NCI-H146 (cell line): ENCODE measurements around the gene TBX15.
"Not testable (repeated sequence)": the region's sequence is repeated elsewhere in the genome, so short reads cannot be mapped to it uniquely, and the experiment has no call there.

Experiments used
- DNase-seq: peaks from one replicate; lab custom pipeline; 2025; lab: John Stamatoyannopoulos, UW

Gene TBX15

DNA sequence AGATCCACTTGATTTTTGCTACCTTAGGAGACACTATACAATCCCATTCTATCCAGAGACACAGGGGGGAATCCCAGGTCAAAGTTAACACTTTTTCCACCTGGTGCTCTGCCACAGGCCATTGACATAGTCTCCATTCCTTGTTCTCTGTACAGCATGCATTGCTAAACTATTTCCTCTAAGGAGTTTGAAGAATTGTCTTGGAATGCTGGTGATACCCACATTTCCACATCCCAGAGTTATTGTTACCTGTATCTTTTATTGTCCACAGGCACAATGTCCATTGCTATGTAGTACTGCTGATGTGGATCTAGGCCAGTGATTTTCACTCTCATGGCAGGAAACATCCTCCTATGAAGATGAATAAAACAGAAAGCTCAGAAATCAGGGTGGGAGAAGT lies 61.9 kb downstream of the TBX15 start:
- DNase-seq = no peak

DNA sequence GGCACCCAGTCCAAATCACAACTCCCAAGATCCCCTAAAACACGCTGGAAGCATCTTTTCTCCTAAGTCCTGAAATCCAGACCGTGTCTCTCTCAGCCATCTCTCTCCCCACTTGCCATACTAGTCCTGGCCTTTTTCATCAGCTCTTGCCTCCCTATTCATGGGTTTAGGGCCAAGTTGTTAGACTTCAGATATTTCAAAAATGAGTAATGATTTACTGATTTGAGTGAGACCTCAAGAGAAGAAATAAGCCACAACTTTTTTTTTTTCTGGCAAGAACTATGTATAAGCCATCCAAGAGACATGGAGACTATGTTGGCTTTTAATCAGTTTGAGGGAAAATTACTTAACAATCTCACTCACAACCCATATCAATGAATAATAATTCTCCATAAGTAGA lies 62.5 kb downstream of the TBX15 start:
- no peak for DNase-seq

DNA sequence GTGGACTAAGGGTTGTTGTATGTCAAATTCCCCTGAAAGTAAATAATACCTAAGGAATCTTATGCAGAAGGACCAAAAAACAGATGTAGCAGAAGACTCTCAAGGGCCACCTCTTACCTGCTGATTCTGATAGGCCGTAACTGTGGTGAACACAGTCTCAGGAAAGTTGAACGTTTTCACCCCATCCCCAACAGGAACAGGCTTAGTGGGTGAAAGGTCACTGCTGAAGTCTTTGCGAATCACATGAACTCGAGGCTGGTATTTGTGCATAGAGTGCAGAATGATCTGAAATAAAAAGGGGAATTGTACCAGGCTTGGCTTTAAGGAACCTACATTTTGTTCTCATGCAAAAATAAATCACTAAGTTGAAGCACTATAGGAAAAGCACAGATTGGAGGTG lies 64.8 kb downstream of the TBX15 start:
- DNase-seq = no peak

DNA sequence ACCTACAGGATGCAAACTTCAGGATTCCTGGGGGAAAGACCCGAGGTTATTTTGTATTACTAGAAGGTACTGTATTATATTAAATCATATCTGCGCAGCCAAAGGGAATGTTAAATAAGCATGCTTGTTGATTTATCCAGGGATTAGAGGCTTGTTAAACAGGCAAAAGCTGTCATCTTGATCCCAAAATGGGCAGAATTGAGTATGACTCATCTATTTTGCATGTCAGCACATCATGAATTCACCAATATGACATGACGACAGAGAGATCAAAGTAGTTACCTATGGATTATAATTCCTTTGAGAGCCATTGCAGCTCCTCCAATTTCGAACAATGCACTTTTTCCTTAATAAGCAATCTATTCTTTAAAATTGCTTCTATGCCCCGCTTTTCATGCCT lies 66.1 kb downstream of the TBX15 start:
- no peak for DNase-seq

DNA sequence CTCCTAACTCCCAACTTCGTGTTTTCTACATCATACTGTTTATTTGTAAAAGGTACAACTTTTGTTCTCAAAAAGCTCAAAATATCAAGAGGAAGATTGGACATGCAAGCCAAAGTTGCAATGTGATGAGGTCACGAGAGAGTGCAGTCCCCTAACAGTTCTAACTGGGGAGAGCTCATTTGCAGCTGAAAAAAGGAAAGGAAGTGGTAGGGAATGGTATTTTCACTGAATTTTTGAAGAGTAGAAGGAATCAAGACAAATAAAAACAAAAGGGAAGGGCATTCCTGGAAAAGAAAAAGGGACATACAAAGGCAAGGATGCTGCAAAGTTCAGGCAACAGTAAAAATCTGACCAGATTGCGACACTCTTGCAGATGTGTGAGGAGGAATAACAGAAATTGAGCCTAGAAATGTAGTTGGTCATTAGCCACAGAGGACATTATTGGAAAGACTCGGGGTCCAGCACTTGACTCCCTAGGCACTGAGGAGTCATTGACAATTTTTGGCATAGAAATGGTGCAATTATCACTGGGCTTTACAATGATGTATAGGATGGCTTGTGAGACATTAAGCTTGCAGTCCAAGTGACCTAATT lies 67.9 kb downstream of the TBX15 start:
- DNase-seq = no peak

DNA sequence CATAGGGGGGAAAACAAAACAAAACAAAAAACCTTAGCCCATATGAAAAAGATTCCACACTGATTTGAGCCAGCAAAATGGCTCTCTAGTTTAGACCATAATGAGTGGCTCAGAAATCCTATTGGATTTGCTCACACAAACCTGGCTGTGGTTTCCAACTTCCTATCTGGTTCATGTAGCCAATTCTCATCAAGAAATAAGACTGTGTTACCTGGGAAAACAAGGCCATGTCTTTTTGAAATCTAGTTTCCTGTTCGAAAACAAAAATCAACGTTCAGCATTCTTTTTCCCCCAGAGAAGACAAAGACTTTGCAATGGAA lies 69.2 kb downstream of the TBX15 start:
- DNase-seq = no peak

DNA sequence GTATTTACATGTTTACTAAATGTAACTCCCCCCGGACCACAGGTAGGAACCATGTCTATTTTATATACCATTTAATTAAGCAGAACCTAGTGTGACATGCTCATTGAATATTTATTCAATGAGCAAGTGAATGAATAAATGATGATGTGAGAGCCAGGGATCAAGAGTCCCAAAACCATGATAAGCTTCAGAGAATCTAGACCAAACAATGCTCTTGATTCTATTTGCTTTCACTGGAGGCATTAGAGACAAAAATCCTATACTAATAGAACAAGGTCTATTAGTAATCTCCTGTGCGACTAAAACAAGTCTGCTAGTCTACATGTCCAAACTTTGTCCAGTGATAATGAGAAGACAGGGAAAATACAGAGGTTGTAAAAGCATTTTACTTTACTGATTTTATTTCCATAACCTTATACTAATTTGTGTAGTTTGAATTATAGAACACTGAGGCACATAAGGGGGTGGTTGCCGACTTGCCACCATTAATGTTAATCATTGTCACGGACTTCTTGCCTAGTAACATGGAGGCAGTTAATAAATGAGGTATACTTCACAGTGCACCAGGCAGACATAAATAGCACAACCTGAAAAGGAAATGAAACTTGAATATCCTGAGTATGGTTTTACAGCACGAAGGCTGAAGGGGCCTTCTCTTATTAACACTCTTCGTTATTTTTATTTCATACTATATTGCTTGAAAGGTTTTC lies 69.8 kb downstream of the TBX15 start:
- no peak for DNase-seq

DNA sequence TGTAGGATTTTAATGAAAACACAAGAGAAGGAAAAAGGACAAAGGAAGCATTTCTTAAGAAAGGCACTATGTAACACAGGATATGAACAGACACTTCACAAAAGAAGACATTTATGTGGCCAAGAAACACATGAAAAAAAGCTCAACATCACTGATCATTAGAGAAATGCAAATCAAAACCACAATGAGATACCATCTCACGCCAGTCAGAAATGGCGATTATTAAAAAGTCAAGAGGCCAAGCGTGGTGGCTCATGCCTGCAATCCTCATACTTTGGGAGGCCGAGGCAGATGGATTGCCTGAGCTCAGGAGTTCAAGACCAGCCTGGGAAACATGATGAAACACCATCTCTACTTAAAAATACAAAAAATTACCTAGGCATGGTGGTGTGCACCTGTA lies 71.8 kb downstream of the TBX15 start:
- DNase-seq = not testable (repeated sequence)

DNA sequence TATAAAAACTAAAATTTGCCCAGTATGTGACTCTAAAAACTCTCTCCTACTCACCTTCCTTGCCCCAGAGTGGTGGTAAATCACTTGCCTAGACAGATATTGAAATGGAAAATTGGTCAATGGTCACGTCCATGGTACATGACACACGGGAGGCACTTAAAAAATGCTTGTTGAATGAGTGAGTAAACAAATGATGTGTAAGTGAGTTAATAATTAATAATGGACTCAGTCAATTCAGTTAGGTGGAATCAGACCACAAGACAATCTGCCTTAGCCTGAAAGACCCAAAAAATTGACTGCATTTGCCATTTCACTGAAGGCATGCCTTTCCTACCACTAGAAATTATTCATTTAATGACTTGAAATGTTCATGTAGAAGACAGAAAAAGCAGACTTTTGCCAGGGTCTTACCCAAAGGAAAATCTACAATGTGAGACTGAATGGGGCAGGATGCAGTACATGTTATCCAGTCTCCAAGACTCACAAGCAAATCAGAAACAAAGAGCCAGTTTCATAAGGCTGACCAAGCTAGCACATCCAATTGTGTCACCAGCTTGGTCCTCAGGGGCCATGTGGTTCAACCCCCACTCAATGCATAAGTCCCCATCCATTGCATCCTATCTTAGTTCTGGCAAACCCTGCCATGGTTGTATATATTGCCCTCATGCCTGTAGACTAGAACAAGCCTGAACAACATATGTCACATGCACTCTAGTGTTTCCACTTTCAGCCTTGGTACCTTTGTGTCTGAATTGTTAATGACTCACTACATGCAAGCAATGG lies 73.6 kb downstream of the TBX15 start:
- DNase-seq = no peak

DNA sequence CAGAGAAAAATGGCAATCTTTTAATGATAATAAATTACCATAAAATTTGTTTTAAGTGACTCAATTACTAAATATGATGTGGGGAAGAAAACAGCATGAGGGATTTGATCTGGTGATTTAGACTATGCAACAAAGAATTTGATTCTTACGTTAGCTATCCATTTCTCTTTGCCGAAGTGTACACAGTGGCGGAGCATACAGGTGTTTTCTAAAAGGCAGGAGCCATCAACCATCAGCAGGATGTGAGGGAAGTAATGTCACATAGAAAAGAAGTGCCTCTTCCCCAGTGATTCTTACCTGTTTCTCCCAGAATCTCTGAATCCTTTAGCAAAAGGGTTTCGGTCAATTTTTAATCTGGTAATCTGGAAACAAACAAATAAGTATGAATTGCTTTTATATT lies 74.3 kb downstream of the TBX15 start:
- DNase-seq = no peak

DNA sequence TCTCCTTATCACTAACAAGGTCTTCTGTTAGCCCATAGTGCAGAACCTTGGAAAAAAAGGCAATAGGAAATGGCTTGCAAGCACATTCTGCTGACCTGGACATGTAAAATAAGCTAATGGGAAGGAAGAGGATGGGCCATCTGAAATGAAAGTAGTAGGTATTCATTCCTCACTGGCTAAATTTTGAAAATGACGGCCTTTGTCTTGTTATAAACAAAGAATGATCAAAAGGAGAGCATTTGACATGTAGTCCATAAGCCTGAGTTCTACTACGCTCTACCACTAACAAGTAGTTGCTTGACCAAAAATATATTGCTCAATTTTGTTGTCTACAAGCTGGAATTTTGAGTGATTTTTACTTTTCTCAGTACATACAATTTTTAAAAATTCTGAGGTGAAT lies 75.6 kb downstream of the TBX15 start:
- DNase-seq = no peak

DNA sequence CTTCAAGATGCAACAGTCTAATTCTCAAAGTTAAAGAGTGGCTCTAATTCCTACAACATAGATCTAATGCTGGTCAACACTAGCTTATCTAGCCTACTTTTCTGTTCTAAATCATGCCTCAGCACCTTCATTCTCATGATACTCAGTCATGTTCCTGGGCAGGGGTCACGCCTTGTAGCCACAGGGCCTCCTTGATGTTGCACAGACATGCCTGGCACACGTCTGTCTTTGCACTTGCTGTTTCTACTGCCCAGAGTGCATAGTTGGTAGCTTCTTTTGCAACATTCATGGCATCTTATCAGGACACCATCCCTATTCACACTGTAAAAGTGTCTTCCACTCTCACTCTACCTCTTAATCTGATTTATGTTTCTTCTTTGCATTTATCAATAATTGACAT lies 76.6 kb downstream of the TBX15 start:
- no peak for DNase-seq

DNA sequence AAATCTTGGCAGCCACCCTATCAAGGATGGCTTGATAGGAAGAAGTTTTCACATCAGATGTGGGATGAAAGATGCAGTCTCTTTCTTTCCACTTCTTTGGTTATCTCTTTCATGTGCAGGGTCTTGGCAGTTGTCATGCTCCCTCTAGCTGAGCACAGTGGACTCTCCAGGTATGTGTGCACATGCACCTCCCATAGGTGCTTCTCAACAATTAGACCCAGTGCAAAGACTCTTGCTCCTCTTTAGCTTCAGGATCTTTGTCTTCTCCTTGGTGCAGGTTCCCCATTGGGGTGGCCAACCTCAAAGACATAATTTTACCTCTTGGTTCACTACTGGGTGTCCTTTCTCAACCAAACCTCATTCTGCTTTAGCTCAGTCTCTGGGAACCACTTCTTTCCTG lies 80.7 kb downstream of the TBX15 start:
- DNase-seq = peak; percentile 1

DNA sequence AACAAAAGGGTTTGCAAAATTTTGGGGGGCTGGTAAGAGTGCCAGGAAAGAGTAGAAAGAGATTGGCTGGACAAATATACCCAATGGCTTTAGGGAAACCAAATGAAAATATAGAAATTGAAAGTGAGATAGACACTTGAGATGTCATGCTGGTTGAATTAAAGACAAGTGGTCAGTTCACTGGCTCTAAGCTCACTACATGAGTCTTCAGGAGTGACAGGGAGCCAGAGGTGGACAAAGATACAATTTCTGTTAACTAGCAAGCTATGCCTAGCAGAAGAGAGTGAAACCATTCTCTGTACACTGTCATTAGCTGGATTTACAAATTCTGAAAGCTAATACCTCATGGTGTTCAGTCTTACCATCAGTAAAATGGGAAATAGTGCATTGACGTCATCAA lies 82.5 kb downstream of the TBX15 start:
- no peak for DNase-seq

DNA sequence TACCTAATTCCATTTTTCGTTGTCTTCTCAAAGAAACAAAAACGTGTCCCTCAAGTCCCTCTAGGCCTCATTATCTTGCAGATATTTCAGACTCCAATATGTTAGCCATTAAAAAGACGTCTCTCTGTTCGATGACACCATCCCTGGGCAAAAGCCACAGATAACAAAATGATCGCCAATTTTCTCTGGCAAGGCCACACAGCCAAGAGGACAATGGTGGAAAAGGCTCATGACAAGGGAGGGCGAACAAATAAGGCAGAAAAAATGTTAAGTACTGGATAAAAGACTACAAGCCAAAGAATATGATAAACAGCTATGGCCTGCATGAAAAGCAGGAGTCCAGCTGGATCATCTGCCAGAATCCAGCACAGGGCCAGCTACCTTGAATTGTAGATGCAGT lies 82.9 kb downstream of the TBX15 start:
- no peak for DNase-seq

DNA sequence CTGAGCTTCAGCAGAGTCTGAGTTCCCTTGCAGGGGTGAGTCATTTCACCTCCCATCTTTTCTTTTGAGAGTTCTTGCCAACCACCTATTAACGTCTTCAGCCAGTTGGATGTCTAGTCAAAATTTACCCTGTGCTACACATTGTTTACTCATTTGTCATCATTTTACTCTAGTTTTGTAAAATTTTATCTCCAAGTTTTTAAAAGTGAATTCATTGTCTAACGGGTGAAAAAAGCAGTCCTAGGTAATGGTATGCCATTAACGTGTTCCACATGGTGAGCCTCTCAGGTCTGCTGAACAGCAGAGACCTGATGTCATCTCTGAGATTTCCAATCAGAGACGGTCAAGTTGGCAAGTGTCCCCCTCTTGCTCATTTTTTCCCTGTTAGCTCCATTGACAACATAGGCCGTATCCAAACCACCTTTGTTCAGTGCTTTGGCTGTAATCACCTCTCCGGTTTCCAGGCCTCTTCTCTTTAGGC lies 85.4 kb downstream of the TBX15 start:
- no peak for DNase-seq

DNA sequence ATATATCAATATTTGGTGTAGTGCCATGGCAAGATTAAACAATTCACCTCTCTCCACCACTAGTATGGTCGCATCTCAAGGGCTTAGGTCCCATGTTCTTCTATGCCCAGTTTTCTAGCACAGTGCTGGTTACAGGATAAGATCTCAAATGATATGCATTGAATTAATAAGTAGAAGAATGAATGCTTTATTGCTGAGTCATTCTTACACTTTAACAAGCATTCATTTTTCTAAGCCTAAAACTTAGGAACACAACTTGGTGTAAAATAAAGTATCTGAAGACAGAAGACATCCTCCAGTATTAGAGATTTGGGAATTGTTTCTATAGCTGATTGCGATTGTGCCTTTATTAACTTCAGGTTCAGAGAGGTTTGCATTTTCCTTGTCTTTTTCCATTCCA lies 85.8 kb downstream of the TBX15 start:
- no peak for DNase-seq

DNA sequence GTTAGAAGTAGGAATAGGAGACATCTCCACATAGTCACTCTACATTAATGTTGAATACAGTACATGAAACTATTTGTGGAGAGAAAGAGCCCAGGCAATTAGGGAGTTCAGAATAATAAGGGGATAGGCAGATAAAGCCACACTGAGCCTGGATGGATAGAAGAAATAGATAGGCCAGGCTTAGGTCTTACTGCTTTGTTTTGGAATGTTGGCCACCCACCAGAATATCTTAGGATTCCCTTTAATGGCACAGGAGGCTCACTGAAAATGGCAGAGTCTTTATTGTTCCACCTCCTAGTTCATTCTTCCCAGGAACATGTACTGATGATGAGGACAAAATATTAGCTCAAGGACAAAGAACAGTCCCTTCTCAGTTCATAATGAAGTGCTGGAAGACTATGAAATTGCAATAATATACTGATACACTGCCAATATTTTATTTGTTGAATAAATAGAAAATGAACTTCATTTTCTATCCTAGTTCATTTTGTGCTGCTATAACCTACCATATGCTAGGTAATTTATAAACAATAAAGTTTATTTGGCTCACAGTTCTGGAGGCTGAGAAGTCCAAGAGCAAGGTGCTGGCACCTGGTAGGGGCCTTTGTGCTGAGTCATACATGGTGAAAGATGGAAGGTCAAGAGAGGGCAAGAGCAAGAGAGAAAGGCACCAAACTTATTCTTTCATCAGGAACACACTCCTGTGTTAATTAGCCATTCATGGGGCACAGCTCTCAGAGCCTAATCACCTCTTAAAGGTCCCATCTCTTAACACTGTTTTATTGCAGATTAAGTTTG lies 87.3 kb downstream of the TBX15 start:
- no peak for DNase-seq

DNA sequence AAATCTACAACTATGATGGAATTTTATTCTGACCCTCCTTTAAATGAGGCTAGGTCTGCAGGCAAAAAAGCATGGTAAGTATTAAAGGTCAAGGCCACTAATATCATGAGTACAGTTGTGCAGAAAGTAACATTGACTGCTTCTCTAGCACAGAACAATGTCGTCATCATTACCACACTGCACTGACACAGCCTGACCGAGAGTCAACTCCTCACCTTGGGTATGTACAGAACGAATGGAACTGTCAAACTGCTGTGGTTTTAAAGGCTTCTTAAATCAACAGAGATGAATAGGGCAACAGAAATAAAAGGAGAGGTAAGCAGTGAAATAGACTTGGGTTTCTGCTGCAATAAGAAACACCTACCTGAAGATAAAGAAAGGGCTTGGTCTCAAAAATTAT lies 88.8 kb downstream of the TBX15 start:
- no peak for DNase-seq

DNA sequence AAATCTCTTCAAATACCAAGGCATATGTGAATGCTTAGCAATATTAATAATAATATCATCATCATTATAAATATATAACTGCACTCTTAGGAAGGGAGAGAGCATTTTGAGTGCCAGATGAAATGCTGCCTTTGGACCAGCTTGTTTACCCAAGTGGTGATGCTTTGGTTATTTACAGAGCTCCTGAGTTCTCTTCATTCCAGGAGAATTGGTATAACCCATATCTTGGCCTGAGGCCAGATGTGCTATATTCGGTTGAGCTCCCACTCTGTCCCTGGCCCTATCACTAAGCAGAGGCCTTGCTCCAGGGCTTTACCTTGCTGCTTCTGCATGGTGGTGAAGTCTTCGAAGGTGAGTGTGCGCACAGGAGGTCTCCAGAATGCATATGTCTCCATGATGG lies 89.4 kb downstream of the TBX15 start:
- no peak for DNase-seq

DNA sequence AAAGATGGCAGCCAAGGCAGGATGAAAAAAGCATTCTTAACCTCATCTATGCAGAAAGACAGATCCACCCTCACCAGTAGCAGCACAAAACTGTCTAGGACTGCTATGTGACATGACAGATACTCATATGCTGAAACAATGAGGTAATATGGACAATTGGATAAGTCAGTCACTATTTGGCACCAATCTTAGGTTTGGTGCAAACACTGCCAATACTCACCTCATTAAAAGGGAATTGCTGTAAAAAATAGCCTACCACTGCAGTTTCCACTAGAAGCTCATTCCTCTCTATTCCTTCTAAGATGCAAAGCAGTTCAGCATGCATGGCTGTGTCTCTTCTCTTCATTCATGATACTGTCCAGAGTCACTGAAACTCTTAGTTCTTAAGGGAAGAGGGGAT lies 91.7 kb downstream of the TBX15 start:
- DNase-seq = no peak

DNA sequence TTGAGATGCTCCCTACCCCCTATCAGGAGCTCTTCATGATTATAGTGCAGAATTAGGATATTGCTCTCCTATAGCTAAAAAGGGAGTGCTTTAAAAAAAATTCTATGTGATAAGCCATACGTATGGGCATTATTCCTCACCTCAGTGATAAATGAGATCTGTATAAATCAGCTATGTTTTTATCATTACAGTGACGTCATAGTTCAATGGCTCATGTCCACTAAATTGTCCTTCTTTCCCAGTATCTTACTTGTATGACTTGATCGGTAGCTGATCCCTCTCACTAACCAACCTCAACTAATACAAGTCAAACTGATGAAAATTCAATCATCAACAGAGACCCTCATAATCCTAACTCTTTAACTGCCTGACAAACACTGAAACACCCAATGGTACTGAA lies 93.3 kb downstream of the TBX15 start:
- no peak for DNase-seq
